ENCODE data around the gene TOP2B. TPM values are rescaled to one million over a fixed set of nuclear protein-coding genes. Genes with fewer than 3 reads are reported as not detected.

The TOP2B gene
- total RNA-seq, 2 experiments from 2014 or later = 165 to 171 TPM

DNA sequence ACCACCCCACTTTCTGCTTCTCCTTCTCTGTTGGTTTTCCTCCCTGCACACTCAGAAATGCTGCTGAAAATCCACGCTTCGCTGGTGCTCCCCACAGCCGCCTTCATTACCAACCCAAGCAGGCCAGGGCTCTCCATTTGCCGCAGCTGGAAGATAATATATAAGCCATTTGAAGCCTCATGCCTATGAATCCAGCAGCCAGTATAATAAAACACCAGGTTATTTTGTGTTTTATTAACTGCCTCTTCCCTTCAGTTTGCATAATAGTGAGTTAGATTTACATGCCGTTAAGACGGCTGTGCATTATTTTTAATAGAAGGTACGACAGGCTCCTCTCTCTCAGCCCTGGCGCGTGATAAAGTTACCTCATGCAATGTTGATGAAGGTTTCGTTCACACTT is 86.6 kb downstream of the TOP2B start:
- Mint-ChIP-seq H3K4me3 (no peak overlapping the region), H3K27ac (no peak overlapping the region), H3K9me3 (no peaks in the 10 kb centered on the region), H3K27me3 (peaks cover 2% of the 10 kb centered on the region), H3K4me1 (ENCODE audit: low read depth) (no peaks in the 10 kb centered on the region), H3K36me3 (ENCODE audit: low read depth) (no peaks in the 10 kb centered on the region)
- intact Hi-C loops (cut with micrococcal nuclease) = no loop called here
- TF ChIP-seq, protein P1, sequence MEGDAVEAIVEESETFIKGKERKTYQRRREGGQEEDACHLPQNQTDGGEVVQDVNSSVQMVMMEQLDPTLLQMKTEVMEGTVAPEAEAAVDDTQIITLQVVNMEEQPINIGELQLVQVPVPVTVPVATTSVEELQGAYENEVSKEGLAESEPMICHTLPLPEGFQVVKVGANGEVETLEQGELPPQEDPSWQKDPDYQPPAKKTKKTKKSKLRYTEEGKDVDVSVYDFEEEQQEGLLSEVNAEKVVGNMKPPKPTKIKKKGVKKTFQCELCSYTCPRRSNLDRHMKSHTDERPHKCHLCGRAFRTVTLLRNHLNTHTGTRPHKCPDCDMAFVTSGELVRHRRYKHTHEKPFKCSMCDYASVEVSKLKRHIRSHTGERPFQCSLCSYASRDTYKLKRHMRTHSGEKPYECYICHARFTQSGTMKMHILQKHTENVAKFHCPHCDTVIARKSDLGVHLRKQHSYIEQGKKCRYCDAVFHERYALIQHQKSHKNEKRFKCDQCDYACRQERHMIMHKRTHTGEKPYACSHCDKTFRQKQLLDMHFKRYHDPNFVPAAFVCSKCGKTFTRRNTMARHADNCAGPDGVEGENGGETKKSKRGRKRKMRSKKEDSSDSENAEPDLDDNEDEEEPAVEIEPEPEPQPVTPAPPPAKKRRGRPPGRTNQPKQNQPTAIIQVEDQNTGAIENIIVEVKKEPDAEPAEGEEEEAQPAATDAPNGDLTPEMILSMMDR (IDR thresholded peaks at IDR 0.05) = no peak
- POLR2A ChIA-PET = no interaction called here
- CTCF ChIA-PET = no interaction called here
- DNase-seq (no peak), ATAC-seq (no peak)

DNA sequence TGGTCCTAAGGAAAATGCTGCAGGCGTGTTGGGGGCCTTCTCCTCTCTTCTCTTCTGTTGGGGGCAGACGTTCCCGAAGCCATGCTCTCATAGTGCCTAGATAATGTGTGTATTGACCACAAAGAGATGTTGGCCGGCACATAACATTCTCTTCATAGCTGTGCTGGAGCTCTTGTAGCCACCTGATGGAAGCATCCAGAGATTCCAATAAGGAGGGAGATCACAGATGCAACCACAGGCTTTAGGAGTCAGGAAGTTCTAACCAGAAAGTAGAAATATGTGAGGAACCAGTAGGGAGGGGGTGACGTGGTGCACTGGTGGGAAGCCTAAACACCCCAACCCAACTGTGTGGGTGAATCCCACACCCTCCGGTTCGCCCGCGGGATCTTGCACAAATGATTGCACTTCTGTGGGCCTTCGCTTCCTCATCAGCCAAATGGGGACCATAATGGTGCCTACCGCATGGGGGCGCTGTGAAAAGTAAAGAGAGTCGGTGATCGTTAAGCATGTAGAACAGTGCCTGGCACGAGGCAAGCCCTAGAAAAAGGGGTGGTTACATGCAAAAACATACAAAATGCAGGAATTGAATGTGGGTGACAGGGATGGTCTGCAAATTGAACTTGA is 87.8 kb downstream of the TOP2B start:
- Mint-ChIP-seq H3K9me3 (no peaks in the 10 kb centered on the region), H3K27me3 (peaks cover 2% of the 10 kb centered on the region), H3K4me1 (ENCODE audit: low read depth) (no peaks in the 10 kb centered on the region), H3K36me3 (ENCODE audit: low read depth) (no peaks in the 10 kb centered on the region), H3K27ac (no peak overlapping the region), H3K4me3 (no peak overlapping the region)
- no peak for DNase-seq
- TF ChIP-seq, protein P1 (IDR thresholded peaks at IDR 0.05) = peak; percentile 16
- CTCF ChIA-PET = interaction anchor here (1.0 to 1.1 kb wide), 2 partner anchors 135 to 175 kb away, joined by 3 read pairs; no protein-coding TSS in a partner anchor
- intact Hi-C loops (cut with micrococcal nuclease) = no loop called here
- POLR2A ChIA-PET = no interaction called here
- no peak for ATAC-seq

DNA sequence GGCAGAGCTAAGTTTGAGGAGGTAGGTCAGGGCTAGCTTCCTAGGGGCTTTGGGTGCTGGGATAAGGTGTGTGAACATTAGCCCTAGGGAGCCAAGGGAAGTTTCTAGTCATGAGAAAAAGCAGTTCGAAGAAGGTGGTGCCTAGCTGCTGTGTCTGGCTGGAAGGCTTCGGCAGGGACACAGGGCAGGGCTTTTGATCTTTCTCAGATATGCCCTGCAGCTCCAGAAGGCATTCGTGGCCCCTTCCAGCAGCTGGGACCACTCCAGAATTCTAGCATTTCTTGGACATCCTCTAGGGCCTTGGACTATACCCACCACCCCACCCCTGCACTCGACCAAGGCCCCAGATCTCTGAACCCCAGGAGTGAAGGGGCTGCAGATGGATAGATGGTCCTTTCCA is 88.6 kb downstream of the TOP2B start:
- ChIA-PET CTCF (interaction anchor here (1.0 to 1.1 kb wide), 2 partner anchors 134 to 175 kb away, joined by 3 read pairs; no protein-coding TSS in a partner anchor), POLR2A (no interaction called here)
- no peaks in the 10 kb centered on the region for H3K4me1 Mint-ChIP-seq (ENCODE audit: low read depth)
- ATAC-seq (no peak), DNase-seq (no peak)
- H3K9me3 Mint-ChIP-seq = no peaks in the 10 kb centered on the region
- TF ChIP-seq, protein P1 (IDR thresholded peaks at IDR 0.05) = no peak
- peaks cover 2% of the 10 kb centered on the region for H3K27me3 Mint-ChIP-seq
- no peak overlapping the region for H3K27ac Mint-ChIP-seq
- H3K36me3 Mint-ChIP-seq (ENCODE audit: low read depth) = no peaks in the 10 kb centered on the region
- intact Hi-C loops (cut with micrococcal nuclease) = no loop called here
- H3K4me3 Mint-ChIP-seq = no peak overlapping the region

DNA sequence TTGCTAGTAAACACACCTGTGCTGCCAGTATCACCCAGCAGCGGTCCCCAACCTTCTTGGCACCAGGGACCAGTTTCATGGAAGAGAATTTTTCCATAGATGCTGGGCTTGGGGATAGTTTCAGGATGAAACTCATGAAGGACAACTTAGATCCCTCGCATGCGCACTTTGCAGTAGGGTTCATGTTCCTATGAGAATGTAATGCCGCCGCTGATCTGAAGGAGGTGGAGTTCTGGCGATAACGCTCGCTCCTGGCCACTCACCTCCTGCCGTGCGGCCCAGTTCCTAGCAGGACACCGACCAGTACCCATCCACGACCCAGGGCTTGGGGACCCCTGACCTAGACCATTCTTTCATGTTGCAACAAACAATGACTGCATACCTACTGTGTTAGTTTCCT is 89.7 kb downstream of the TOP2B start:
- H3K9me3 Mint-ChIP-seq = no peaks in the 10 kb centered on the region

DNA sequence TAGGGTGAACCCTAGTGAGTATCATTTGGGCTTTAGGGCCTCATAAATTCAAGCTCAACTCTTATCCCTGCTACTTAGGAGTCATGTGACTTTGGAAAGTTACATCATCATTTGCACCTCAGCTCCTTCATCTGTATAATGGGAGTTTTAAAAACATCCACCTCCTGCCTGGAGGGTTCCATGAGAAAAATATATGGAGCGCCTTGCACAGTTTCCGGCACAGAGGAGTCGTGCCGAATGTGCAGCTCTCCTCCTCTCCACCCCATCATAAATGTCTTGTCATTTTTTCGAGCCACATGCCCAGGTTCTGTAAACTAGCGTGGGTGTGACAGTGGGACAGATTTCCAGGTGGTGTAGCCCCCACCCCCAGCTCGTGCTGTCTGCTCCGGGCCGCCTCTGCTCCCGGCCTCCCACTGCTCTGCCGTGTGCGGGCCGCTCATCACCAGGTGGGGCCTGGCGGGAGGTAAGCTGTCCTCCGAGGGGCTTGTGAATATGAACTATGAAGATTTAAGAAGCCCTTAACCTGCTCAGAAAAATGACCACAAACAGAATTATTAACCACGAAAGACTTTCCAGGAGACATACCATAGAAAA is 90.4 kb downstream of the TOP2B start:
- CTCF ChIA-PET = interaction anchor here (1.4 kb wide), 1 partner anchor 19 kb away, joined by 5 read pairs; no protein-coding TSS in a partner anchor
- H3K27ac Mint-ChIP-seq = no peak overlapping the region
- TF ChIP-seq, protein P1 (IDR thresholded peaks at IDR 0.05) = no peak
- no peak overlapping the region for H3K4me3 Mint-ChIP-seq
- no peaks in the 10 kb centered on the region for H3K27me3 Mint-ChIP-seq
- no peaks in the 10 kb centered on the region for H3K4me1 Mint-ChIP-seq (ENCODE audit: low read depth)
- DNase-seq (no peak), ATAC-seq (no peak)
- intact Hi-C loops (cut with micrococcal nuclease) = no loop called here
- no peaks in the 10 kb centered on the region for H3K36me3 Mint-ChIP-seq (ENCODE audit: low read depth)
- no peaks in the 10 kb centered on the region for H3K9me3 Mint-ChIP-seq
- POLR2A ChIA-PET = no interaction called here

More for the DNA sequence above, 89.7 kb downstream of the TOP2B start:
- TF ChIP-seq, protein P1 (IDR thresholded peaks at IDR 0.05) = no peak
- Mint-ChIP-seq H3K4me1 (ENCODE audit: low read depth) (no peaks in the 10 kb centered on the region), H3K27ac (no peak overlapping the region), H3K27me3 (no peaks in the 10 kb centered on the region), H3K4me3 (no peak overlapping the region), H3K36me3 (ENCODE audit: low read depth) (no peaks in the 10 kb centered on the region)
- ATAC-seq = no peak
- intact Hi-C loops (cut with micrococcal nuclease) = no loop called here
- ChIA-PET CTCF (no interaction called here), POLR2A (no interaction called here)
- DNase-seq = no peak

Data from activated CD8-positive, alpha-beta T cell treated with anti-CD3 and anti-CD28 coated beads for 36 hours (primary cell).